K562 (cell line): ENCODE measurements around the gene BRWD1. TPM values are rescaled to one million over a fixed set of nuclear protein-coding genes. Genes with fewer than 3 reads are reported as not detected.

ENCODE experiments used
- polyA plus RNA-seq, 8 experiments: library from polyadenylated mRNA; depleted of rRNA in 4 of 8; stranded (reverse) in 5 of 8; unstranded in 3 of 8; fragments of >200 nt; fragmentation: Nextera tagmentation in 2 of 8; fragmentation: Illumina TruSeq in 1 of 8; extraction: Ambion mirVana in 2 of 8; extraction: Trizol in 1 of 8; gene quantifications; 2 replicates each; pipeline versions ENCODE4 v1.2.1 to v1.2.3, GENCODE V29; 2011 to 2014; ENCODE audit warnings: inconsistent platforms in 1 of 8, missing spikeins in 1 of 8
- small RNA-seq: library from RNA; depleted of rRNA; stranded (forward); fragments of <200 nt; gene quantifications from one replicate; pipeline ENCODE3, GENCODE V24; 2014
- total RNA-seq, 7 experiments: library from RNA; depleted of rRNA in 6 of 7; stranded (reverse); fragments of >200 nt in 6 of 7; fragmentation: Illumina TruSeq in 2 of 7; extraction: Trizol in 2 of 7; gene quantifications; 2 replicates each; pipeline versions ENCODE4 v1.2.1 to v1.2.3, GENCODE V29; 2011 to 2021; ENCODE audit warnings: low replicate concordance in 1 of 7

BRWD1 gene
- total and polyA plus RNA-seq, 9 of the 15 experiments (the other 6 are each of a cell fraction or from before 2014, with no cell fraction given), result 10.1 to 60.2 (median 34.1) TPM

Small RNAs within 50 kb of the gene (small RNA-seq; reads per million reads assigned to genes)
- gene RF00019, result not detected

Other genes with a start within 250 kb of the BRWD1 start
- 255 and 285 TPM in 2 replicates for gene PSMG1, start 130.2 kb downstream of the BRWD1 start, total RNA-seq (2014; rRNA removed)
- 328 and 358 TPM in 2 replicates for gene PSMG1, start 130.2 kb downstream of the BRWD1 start, total RNA-seq (2014; rRNA removed; fragmentation: Illumina TruSeq; extraction: Trizol)
- gene PSMG1, start 130.2 kb downstream of the BRWD1 start, total RNA-seq (2015; rRNA removed; fragmentation: Illumina TruSeq; extraction: Trizol), result 335 and 358 TPM in 2 replicates
- gene PSMG1, start 130.2 kb downstream of the BRWD1 start, total RNA-seq (2021), result 234 and 247 TPM in 2 replicates
- 192 and 328 TPM in 2 replicates for gene PSMG1, start 130.2 kb downstream of the BRWD1 start, polyA plus RNA-seq (2011; rRNA removed)
- gene PSMG1, start 130.2 kb downstream of the BRWD1 start, polyA plus RNA-seq (2014; fragmentation: Illumina TruSeq; extraction: Trizol), result 380 and 427 TPM in 2 replicates
- 10 to 100 TPM; 54.5 to 88.1 TPM for gene PSMG1, start 130.2 kb downstream of the BRWD1 start, polyA plus RNA-seq (2014; fragmentation: Nextera tagmentation; extraction: Ambion mirVana)
- 362 and 383 TPM in 2 replicates for gene PSMG1, start 130.2 kb downstream of the BRWD1 start, polyA plus RNA-seq (2014; rRNA removed)
- 440 and 497 TPM in 2 replicates for gene HMGN1, start 35.5 kb upstream of the BRWD1 start, total RNA-seq (2014; rRNA removed)
- 567 and 664 TPM in 2 replicates for gene HMGN1, start 35.5 kb upstream of the BRWD1 start, total RNA-seq (2014; rRNA removed; fragmentation: Illumina TruSeq; extraction: Trizol)
- 577 and 626 TPM in 2 replicates for gene HMGN1, start 35.5 kb upstream of the BRWD1 start, total RNA-seq (2015; rRNA removed; fragmentation: Illumina TruSeq; extraction: Trizol)
- 524 and 567 TPM in 2 replicates for gene HMGN1, start 35.5 kb upstream of the BRWD1 start, total RNA-seq (2021)
- 329 and 455 TPM in 2 replicates for gene HMGN1, start 35.5 kb upstream of the BRWD1 start, polyA plus RNA-seq (2011; rRNA removed)
- 478 and 498 TPM in 2 replicates for gene HMGN1, start 35.5 kb upstream of the BRWD1 start, polyA plus RNA-seq (2014; fragmentation: Illumina TruSeq; extraction: Trizol)
- 100 to 1,000 TPM; 124 to 158 TPM for gene HMGN1, start 35.5 kb upstream of the BRWD1 start, polyA plus RNA-seq (2014; fragmentation: Nextera tagmentation; extraction: Ambion mirVana)
- 539 and 577 TPM in 2 replicates for gene HMGN1, start 35.5 kb upstream of the BRWD1 start, polyA plus RNA-seq (2014; rRNA removed)
- 1.8 and 3.1 TPM in 2 replicates for gene LCA5L, start 132.1 kb upstream of the BRWD1 start, total RNA-seq (2014; rRNA removed)
- gene LCA5L, start 132.1 kb upstream of the BRWD1 start, total RNA-seq (2014; rRNA removed; fragmentation: Illumina TruSeq; extraction: Trizol), result 3.0 and 3.7 TPM in 2 replicates
- 3.8 and 3.9 TPM in 2 replicates for gene LCA5L, start 132.1 kb upstream of the BRWD1 start, total RNA-seq (2015; rRNA removed; fragmentation: Illumina TruSeq; extraction: Trizol)
- gene LCA5L, start 132.1 kb upstream of the BRWD1 start, total RNA-seq (2021), result 2.7 and 2.9 TPM in 2 replicates
- 2.9 and 3.9 TPM in 2 replicates for gene LCA5L, start 132.1 kb upstream of the BRWD1 start, polyA plus RNA-seq (2011; rRNA removed)
- gene LCA5L, start 132.1 kb upstream of the BRWD1 start, polyA plus RNA-seq (2014; fragmentation: Illumina TruSeq; extraction: Trizol), result 3.7 and 4.9 TPM in 2 replicates
- 1 to 10 TPM; 4.2 to 4.9 TPM for gene LCA5L, start 132.1 kb upstream of the BRWD1 start, polyA plus RNA-seq (2014; fragmentation: Nextera tagmentation; extraction: Ambion mirVana)
- gene LCA5L, start 132.1 kb upstream of the BRWD1 start, polyA plus RNA-seq (2014; rRNA removed), result 3.0 and 3.4 TPM in 2 replicates
- gene SH3BGR, start 138.3 kb upstream of the BRWD1 start, total RNA-seq (2014; rRNA removed), result 27.7 and 42.9 TPM in 2 replicates
- 17.4 and 22.2 TPM in 2 replicates for gene SH3BGR, start 138.3 kb upstream of the BRWD1 start, total RNA-seq (2014; rRNA removed; fragmentation: Illumina TruSeq; extraction: Trizol)
- 21.7 and 23.1 TPM in 2 replicates for gene SH3BGR, start 138.3 kb upstream of the BRWD1 start, total RNA-seq (2015; rRNA removed; fragmentation: Illumina TruSeq; extraction: Trizol)
- gene SH3BGR, start 138.3 kb upstream of the BRWD1 start, total RNA-seq (2021), result 14.8 and 17.5 TPM in 2 replicates
- gene SH3BGR, start 138.3 kb upstream of the BRWD1 start, polyA plus RNA-seq (2011; rRNA removed), result 3.1 and 6.6 TPM in 2 replicates
- 19.7 and 29.2 TPM in 2 replicates for gene SH3BGR, start 138.3 kb upstream of the BRWD1 start, polyA plus RNA-seq (2014; fragmentation: Illumina TruSeq; extraction: Trizol)
- 10 to 100 TPM; 26.4 to 28.2 TPM for gene SH3BGR, start 138.3 kb upstream of the BRWD1 start, polyA plus RNA-seq (2014; fragmentation: Nextera tagmentation; extraction: Ambion mirVana)
- 25.6 and 76.6 TPM in 2 replicates for gene SH3BGR, start 138.3 kb upstream of the BRWD1 start, polyA plus RNA-seq (2014; rRNA removed)